NCI-H1436 treated with DMSO at 0.1 percent for 48 hours (cell line): ENCODE results near the gene CEP72.
"Not testable (repeated sequence)": the region's sequence is repeated elsewhere in the genome, so short reads cannot be mapped to it uniquely, and the experiment has no call there.

ENCODE experiments used
- DNase-seq: peaks from one replicate; lab custom pipeline; 2025; lab: John Stamatoyannopoulos, UW

The CEP72 gene

GRCh38 chr5:598564-598890, 13.6 kb upstream of the CEP72 start:
- no peak for DNase-seq

DNA sequence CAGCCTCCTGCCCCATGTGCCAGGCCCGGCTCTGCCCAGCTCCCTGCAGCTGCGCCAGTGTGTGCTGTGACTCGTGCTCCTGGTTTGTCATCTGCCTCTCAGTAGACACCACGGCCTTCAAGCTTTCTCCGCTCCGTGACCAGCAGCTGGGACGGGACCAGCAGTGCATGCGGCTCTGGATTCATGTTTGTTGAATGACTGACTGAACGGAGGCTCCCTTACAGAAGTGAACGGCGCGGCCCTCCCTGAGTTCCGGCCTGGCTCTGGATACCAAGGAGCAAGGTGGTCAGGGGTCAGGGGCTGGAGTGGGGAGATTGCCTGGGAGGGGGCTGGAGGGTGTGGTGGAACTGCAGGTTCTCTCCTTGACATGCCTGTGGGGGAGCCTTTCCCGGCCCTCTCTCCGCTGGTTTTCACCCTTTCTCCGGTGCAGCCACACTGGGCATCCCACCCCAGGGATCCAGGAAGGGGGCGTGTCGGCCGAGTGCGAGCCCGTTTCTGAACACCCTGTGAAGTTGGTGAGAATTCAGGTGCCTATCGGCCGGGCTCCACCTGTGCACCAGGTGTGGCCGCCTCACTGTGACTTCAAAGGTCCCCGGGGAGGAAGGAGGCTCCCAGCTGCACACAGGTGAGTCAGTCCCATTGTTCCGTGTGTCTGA, 11.1 kb upstream of the CEP72 start:
- DNase-seq: no peak

GRCh38 chr5:601771-602465, 10.2 kb upstream of the CEP72 start:
- DNase-seq: no peak

DNA sequence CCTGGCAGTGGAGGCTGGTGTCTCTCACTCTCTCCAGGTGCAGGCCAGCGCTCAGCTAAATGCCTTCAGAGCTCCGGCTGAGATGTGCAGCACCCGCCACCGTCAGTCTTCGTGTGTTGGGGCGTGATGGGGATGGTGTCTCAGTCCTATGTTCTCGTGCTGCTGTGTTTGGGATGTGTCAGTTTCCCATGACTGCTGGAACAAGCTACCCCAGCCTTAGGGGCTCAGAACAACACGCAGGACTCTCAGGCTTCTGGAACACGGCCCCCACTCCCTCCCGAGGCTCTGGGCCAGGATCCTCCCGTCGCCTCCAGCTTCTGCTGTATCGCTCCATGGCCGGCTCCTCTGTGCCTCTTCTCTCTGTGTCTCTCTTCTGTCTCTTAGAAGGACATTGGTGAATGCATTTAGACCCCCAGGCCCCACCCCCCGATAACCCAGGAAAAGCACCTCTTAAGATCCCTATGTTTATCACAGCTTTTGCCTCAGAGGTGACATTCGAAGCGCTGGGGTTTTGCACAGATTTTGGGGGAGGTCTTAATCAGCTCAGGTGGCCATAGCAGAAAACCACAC, 9.6 kb upstream of the CEP72 start:
- DNase-seq: no peak

DNA sequence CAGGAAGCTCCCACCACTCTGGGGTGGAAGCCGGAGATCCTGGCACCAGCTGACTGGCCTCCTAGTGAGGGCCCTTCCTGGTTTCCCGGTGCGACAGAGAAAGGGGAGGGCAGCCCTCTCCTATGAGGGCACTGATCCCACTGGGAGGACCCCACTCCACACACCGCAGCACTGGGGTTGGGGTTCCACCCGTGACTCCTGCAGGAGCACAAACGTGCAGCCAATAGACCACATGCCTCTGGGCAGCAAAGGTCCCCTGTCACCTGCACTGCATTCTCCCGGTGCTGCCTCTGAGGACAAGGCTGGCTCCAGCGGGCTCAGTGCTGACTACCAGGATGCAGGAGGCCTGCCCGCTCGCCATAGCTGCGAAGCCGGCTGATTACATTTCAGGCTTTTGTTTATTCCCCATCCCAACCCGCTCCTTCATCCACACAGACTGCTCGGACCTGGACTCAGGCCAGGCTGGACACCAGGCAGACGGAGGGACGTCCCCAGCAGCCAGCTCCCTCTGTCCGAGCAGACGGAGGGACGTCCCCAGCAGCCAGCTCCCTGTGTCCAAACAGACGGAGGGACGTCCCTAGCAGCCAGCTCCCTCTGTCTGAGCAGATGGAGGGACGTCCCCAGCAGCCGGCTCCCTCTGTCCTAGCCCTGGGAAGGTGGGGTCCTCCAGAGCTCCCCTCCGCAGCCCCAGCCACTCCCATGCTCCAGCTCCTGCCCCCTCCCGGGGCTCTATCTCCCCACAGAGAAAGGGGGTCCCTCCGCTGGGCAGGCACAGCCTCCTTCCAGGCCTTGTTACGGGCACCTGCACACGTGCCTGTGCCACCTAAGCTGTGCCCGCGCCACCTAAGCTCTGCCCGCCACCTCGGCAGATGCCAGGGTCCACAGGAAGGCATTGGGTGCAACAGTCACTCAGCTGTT, 8.8 kb upstream of the CEP72 start:
- DNase-seq: no peak

GRCh38 chr5:604391-604831, 7.7 kb upstream of the CEP72 start:
- no peak for DNase-seq

GRCh38 chr5:605090-605489, 7.0 kb upstream of the CEP72 start:
- not testable (repeated sequence) for DNase-seq

DNA sequence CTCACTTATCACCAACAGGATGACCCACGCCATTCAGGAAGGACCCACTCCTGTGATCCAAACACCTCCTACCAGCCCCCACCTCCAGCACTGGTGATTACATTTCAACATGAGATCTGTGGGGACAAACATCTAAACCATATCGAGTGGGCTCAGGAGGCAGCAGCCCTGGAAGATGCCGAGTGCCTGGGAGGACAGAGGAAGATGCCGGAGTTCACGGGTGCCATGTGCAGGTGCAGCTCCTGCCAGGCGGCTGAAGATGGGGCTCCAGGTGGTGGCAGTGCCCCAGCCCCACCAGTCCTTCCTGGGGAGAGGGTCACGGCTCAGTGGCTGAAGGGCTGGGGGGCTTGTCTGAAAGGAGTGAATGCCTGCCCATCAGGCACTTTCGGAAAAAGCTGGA, 6.1 kb upstream of the CEP72 start:
- no peak for DNase-seq

- DNase-seq: no peak
Measured at GRCh38 chr5:606526-607399, 5.4 kb upstream of the CEP72 start.

GRCh38 chr5:607541-608428, 4.4 kb upstream of the CEP72 start:
- DNase-seq: no peak

DNA sequence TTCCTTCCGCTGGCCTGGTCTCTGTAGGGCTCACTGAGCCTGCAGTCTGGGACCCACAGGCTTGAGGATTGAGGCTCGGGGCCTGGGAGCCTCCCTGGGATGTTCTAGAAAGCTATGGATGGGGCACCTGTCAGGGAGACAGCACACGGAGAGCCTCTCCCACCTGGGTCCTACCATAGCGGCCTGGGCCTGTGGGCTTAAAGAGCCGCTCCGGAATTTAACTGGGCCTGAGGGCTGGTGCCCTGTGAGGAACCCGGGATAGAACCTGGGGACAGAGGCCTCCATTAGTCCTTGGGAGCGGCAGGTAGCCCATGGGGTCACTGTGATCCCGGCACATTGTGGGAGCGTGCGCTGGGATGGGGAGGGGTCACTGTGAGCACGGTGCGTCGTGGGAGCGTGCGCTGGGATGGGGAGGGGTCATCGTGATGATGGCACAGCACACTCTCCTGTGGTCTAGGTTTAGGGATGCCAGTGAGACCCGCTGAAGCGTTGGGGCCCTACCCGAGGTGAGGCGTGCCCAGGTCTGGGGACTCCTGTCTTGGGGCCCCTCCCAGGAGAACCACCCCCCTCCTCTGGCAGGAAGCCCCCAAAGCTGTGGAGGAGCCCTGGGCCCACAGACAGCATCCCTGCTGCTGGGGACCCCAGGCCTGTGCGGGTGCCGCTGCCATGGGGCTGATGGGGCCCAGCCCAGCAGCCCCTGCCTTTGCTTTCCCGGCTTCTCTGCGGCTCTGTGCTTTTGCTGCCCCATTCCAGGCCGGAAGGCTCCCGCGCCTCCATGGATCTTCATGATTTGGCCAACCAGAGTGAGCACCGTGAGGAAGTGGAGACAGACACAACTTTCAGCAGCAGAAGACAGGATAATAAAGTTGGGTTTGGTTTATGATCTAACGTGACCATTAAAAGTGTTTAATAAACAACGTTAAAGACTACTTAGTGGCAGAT, 3.4 kb upstream of the CEP72 start:
- DNase-seq: no peak

GRCh38 chr5:609506-609905, 2.6 kb upstream of the CEP72 start:
- DNase-seq: no peak

GRCh38 chr5:610011-610743, 2.0 kb upstream of the CEP72 start:
- no peak for DNase-seq

GRCh38 chr5:610744-611730, 1.1 kb upstream of the CEP72 start:
- no peak for DNase-seq

- no peak for DNase-seq
Measured at GRCh38 chr5:612498-613424, 621 bp downstream of the CEP72 start.

- DNase-seq: no peak
Measured at GRCh38 chr5:616484-617039, 4.4 kb downstream of the CEP72 start.
